ENCODE data around the gene CCDC57. TPM values are rescaled to one million over a fixed set of nuclear protein-coding genes. Genes with fewer than 3 reads are reported as not detected.

Gene CCDC57
- total RNA-seq, 1 experiment from 2014 or later: 31.0 TPM

GRCh38 chr17:82081546-82081945 is 131.1 kb downstream of the CCDC57 start:
- Mint-ChIP-seq H3K4me3 (ENCODE audit: unreplicated experiment) (no peak overlapping the region), H3K9me3 (ENCODE audit: unreplicated experiment) (no peaks in the 10 kb centered on the region), H3K36me3 (ENCODE audit: insufficient read depth, unreplicated experiment) (peaks cover 84% of the 10 kb centered on the region), H3K27me3 (ENCODE audit: insufficient read depth, unreplicated experiment) (no peaks in the 10 kb centered on the region), H3K4me1 (ENCODE audit: low read depth, unreplicated experiment) (no peaks in the 10 kb centered on the region), H3K27ac (ENCODE audit: unreplicated experiment) (no peak overlapping the region)
- Histone ChIP-seq H3K36me3 (ENCODE audit: control insufficient read depth, insufficient read depth, low read length) (peaks cover 6% of the 10 kb centered on the region), H3K9me3 (no peaks in the 10 kb centered on the region), H3K4me1 (no peaks in the 10 kb centered on the region), H3K4me3 (ENCODE audit: low read depth, low read length) (no peak overlapping the region), H3K27me3 (replicated peaks; ENCODE audit: control insufficient read depth, insufficient read depth, low read length) (no peaks in the 10 kb centered on the region)
- TF ChIP-seq CTCF (IDR thresholded peaks at IDR 0.05; ENCODE audit: insufficient read depth in 1 of 2, low read depth in 1 of 2, low read length in 1 of 2, severe bottlenecking in 1 of 2, unreplicated experiment in 1 of 2): no peak
- ChIA-PET CTCF (interaction anchor here (0.6 kb wide), 1 partner anchor 104 kb away, joined by 5 read pairs; no protein-coding TSS in a partner anchor), POLR2A (no interaction called here)
- intact Hi-C loops (cut with micrococcal nuclease; ENCODE audit: unreplicated experiment): no loop called here
- BruUV-seq (replicated peaks): no TSS peak
- no peak for DNase-seq

GRCh38 chr17:82080789-82081464 is 131.7 kb downstream of the CCDC57 start:
- Mint-ChIP-seq H3K27me3 (ENCODE audit: insufficient read depth, unreplicated experiment) (no peaks in the 10 kb centered on the region), H3K27ac (ENCODE audit: unreplicated experiment) (no peak overlapping the region)
- CTCF ChIA-PET: interaction anchor here (0.6 kb wide), 1 partner anchor 40 kb away, joined by 3 read pairs; no protein-coding TSS in a partner anchor

More at GRCh38 chr17:82080789-82081464, 131.7 kb downstream of the CCDC57 start:
- no peaks in the 10 kb centered on the region for H3K4me1 Mint-ChIP-seq (ENCODE audit: low read depth, unreplicated experiment)
- H3K4me1 ChIP-seq: no peaks in the 10 kb centered on the region
- no peak for DNase-seq
- POLR2A ChIA-PET: no interaction called here
- BruUV-seq (replicated peaks): no TSS peak
- peaks cover 84% of the 10 kb centered on the region for H3K36me3 Mint-ChIP-seq (ENCODE audit: insufficient read depth, unreplicated experiment)
- no peaks in the 10 kb centered on the region for H3K9me3 ChIP-seq
- H3K4me3 ChIP-seq (ENCODE audit: low read depth, low read length): no peak overlapping the region
- no peak overlapping the region for H3K4me3 Mint-ChIP-seq (ENCODE audit: unreplicated experiment)
- intact Hi-C loops (cut with micrococcal nuclease; ENCODE audit: unreplicated experiment): no loop called here
- no peaks in the 10 kb centered on the region for H3K27me3 ChIP-seq (replicated peaks; ENCODE audit: control insufficient read depth, insufficient read depth, low read length)
- no peak for TF ChIP-seq CTCF (IDR thresholded peaks at IDR 0.05; ENCODE audit: insufficient read depth in 1 of 2, low read depth in 1 of 2, low read length in 1 of 2, severe bottlenecking in 1 of 2, unreplicated experiment in 1 of 2)
- H3K36me3 ChIP-seq (ENCODE audit: control insufficient read depth, insufficient read depth, low read length): peaks cover 4% of the 10 kb centered on the region
- H3K9me3 Mint-ChIP-seq (ENCODE audit: unreplicated experiment): no peaks in the 10 kb centered on the region
